Chondrocyte (in vitro differentiated cells): ENCODE measurements around the gene C10orf71. TPM values are rescaled to one million over a fixed set of nuclear protein-coding genes. Genes with fewer than 3 reads are reported as not detected.

Experiments
- DNase-seq: peaks from one replicate; pipeline ENCODE4 v3.0.0; 2021; ENCODE audit warnings: mixed read lengths, low spot score
- H3K27ac Mint-ChIP-seq: one replicate; pipeline ENCODE4 v1.8.0; 2021; ENCODE audit warnings: mild to moderate bottlenecking, moderate library complexity, mixed read lengths; ENCODE audit not compliant: unreplicated experiment
- H3K27me3 Mint-ChIP-seq: 2 replicates; pipeline ENCODE4 v1.8.0; 2021; ENCODE audit warnings: low read depth, mixed read lengths
- H3K36me3 Mint-ChIP-seq: 2 replicates; pipeline ENCODE4 v1.8.0; 2021; ENCODE audit warnings: low read depth, mixed read lengths
- H3K4me1 Mint-ChIP-seq: 2 replicates; pipeline ENCODE4 v1.8.0; 2021; ENCODE audit warnings: low read depth, mild to moderate bottlenecking, mixed read lengths
- H3K4me3 Mint-ChIP-seq: one replicate; pipeline ENCODE4 v1.8.0; 2021; ENCODE audit warnings: mild to moderate bottlenecking, moderate library complexity, mixed read lengths; ENCODE audit not compliant: unreplicated experiment
- H3K9me3 Mint-ChIP-seq: 2 replicates; pipeline ENCODE4 v1.8.0; 2021; ENCODE audit warnings: low read depth, mixed read lengths
- total RNA-seq: library from RNA; stranded (reverse); gene quantifications from 3 replicates; pipeline ENCODE4 v1.2.1, GENCODE V29; 2021
- TF ChIP-seq, protein P1 (sequence below): fragments of 200-600 bp; sonication (generic); IDR thresholded peaks from 2 replicates; pipeline ENCODE4 v1.5.0; 2021; ENCODE audit warnings: antibody characterized with exemption, mild to moderate bottlenecking, moderate library complexity

C10orf71 gene
- total RNA-seq, 1 donor from 2014 or later: not detected

DNA sequence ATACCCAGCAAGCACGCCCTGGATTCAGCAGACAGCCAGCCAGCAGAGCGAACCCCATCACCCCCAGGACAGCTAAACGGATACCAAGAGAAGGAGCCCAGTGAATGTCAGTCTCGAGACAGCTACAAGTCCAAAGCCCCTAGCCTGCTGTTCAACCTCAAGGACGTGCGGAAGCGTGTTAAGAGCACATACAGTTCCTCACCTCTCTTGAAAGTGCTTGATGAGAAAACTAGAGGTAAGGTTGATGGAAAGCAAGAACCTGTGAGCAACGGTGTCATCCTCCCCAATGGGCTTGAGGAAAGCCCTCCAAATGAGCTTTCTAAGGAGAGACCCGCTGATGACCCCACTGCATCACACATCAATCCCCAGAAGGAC, 24.9 kb downstream of the C10orf71 start:
- peaks cover 15% of the 10 kb centered on the region for H3K27me3 Mint-ChIP-seq
- no peaks in the 10 kb centered on the region for H3K9me3 Mint-ChIP-seq
- no peak for DNase-seq
- H3K4me3 Mint-ChIP-seq: no peak overlapping the region
- no peaks in the 10 kb centered on the region for H3K4me1 Mint-ChIP-seq
- H3K36me3 Mint-ChIP-seq: no peaks in the 10 kb centered on the region
- TF ChIP-seq, protein P1, sequence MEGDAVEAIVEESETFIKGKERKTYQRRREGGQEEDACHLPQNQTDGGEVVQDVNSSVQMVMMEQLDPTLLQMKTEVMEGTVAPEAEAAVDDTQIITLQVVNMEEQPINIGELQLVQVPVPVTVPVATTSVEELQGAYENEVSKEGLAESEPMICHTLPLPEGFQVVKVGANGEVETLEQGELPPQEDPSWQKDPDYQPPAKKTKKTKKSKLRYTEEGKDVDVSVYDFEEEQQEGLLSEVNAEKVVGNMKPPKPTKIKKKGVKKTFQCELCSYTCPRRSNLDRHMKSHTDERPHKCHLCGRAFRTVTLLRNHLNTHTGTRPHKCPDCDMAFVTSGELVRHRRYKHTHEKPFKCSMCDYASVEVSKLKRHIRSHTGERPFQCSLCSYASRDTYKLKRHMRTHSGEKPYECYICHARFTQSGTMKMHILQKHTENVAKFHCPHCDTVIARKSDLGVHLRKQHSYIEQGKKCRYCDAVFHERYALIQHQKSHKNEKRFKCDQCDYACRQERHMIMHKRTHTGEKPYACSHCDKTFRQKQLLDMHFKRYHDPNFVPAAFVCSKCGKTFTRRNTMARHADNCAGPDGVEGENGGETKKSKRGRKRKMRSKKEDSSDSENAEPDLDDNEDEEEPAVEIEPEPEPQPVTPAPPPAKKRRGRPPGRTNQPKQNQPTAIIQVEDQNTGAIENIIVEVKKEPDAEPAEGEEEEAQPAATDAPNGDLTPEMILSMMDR: no peak
- no peak overlapping the region for H3K27ac Mint-ChIP-seq

DNA sequence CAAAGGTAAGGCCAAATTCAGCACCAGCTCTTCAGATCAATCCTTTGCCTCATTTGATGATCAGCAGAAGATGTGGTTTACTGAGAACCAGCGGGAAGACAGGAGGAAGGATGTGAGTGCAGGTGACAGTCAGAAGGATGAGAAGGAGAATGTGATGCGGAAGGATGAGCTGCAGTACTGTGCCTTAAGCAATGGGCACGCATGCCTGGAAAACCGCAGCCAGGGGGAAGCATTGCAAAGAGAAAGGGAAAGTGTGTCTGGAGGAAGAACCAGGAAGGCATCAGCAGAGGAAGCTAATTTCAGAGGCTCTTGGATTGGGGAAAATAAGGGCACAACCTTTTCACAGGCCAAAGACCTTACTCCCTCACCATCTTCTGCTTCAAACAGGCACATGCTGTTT, 25.7 kb downstream of the C10orf71 start:
- no peaks in the 10 kb centered on the region for H3K36me3 Mint-ChIP-seq
- peaks cover 15% of the 10 kb centered on the region for H3K27me3 Mint-ChIP-seq
- H3K4me1 Mint-ChIP-seq: no peaks in the 10 kb centered on the region
- H3K27ac Mint-ChIP-seq: no peak overlapping the region
- DNase-seq: no peak
- no peak overlapping the region for H3K4me3 Mint-ChIP-seq
- H3K9me3 Mint-ChIP-seq: no peaks in the 10 kb centered on the region
- TF ChIP-seq, protein P1: peak; percentile 61

DNA sequence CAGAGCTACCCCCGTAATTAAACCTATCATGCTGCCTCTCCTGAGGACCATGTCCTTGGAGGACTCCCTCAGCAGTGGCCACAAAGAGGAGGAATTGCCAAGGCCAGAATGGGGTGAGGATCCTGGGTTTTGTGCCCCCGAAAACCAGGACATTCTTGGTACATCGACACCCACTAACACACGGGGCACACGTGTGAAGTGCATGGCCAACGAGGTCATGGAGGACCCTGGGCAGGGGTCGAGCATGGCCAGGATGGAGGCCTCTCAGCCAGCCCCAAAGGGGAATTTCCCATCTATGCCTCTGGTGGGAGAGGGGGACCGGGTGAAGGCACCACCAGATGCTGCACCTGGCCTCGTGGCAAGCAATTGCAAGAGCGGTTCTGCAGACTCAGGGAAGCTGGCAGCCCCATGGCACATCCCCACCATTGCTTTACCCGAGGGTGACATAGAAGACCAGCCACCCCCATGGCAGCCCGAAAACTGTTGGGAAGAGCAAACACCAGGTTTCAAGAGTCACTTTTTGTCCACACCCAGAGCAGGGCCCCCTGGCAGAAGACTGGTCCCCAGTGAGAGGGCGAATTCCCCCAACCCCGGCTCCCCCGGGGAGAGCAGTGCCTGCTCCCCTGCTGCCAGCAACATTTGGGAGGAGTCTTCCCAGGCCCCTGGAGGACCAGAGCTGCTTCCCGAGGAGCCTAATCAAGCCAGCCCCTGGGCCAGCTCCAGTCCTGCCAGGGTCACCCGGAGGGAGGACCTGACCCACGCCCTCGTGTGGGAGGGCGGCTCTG, 26.4 kb downstream of the C10orf71 start:
- DNase-seq: no peak
- no peaks in the 10 kb centered on the region for H3K36me3 Mint-ChIP-seq
- no peak overlapping the region for H3K4me3 Mint-ChIP-seq
- H3K9me3 Mint-ChIP-seq: no peaks in the 10 kb centered on the region
- no peak overlapping the region for H3K27ac Mint-ChIP-seq
- no peaks in the 10 kb centered on the region for H3K4me1 Mint-ChIP-seq
- H3K27me3 Mint-ChIP-seq: peaks cover 15% of the 10 kb centered on the region
- TF ChIP-seq, protein P1: no peak

DNA sequence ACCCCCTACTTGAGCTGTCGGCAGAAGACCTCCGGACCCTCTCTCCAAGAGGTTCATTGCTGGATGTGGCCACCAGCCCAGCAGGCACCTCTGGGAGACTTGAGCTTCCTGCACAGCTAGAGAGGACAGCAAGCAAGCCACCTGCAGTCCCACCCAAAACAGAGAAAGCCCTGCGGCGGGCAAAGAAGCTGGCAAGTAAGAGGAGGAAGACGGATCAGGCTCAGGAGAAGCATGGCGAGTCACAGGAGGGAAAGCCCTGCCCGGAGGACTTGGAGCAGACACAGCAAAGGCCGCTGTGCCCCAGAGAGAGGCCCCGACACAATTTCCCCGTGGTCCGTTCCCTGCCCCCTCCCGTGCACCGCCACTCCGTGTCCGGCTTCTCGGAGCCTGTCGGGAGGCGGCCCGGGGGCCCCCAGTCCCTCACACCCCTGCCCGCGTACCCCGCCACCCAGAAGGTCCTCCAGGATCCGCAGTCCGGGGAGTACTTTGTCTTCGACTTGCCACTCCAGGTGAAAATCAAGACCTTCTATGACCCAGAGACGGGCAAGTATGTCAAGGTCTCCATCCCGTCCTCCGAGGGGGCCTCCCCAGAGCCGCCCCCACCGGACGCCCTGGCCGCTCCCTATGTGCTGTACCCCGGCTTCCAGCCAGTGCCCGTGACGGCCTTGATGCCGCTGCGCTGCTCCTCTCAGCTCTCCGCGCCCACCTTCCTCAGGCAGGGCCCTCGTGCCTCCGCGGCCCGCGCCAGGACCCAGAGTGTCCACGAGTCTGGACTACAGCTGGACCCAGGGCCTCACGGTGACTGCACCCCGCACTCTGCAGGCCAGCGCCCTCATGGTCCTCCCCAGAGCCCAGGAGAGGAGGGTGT, 27.2 kb downstream of the C10orf71 start:
- peaks cover 11% of the 10 kb centered on the region for H3K27me3 Mint-ChIP-seq
- H3K36me3 Mint-ChIP-seq: no peaks in the 10 kb centered on the region
- TF ChIP-seq, protein P1: no peak
- DNase-seq: no peak
- no peak overlapping the region for H3K4me3 Mint-ChIP-seq
- no peaks in the 10 kb centered on the region for H3K4me1 Mint-ChIP-seq
- H3K27ac Mint-ChIP-seq: no peak overlapping the region
- no peaks in the 10 kb centered on the region for H3K9me3 Mint-ChIP-seq

DNA sequence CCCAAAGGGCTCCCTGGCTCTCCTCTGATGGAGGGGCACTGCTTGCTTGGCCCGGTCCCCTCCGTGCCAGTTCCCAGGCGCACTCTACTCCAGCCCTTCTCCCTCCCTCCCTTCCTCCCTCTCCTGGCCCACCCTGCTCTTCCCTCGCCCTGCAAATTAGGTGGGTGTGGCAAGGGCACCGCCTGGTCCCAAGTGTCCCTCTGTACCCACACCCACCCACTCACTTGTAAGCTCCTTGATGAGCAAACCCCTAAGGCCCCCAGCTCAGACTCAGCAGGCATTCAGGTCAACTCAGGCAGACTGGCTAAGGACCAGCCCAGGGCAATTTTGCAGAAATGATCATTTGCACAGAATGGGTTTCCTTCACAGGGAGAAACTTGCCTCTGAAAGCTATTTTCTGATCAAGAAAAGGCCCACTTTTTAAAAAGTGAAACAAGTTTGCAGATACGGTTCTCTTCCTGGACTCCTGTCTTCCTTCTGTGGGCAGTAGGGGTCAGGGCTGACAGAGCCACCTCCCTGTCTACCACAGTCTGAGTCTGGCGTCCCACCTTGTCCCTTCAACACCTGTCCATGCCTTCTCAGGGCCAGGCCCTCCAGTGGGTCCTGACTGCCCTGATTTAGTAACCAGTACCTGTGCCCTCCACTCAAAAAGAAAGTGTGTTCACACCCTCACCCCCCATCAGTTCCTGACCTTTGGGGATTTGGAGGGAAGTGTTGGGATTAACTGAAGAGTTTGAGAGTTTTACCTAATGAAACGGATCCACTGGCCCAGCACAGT, 28.3 kb downstream of the C10orf71 start:
- TF ChIP-seq, protein P1: no peak
- no peaks in the 10 kb centered on the region for H3K9me3 Mint-ChIP-seq
- DNase-seq: no peak
- no peak overlapping the region for H3K27ac Mint-ChIP-seq
- H3K4me1 Mint-ChIP-seq: no peaks in the 10 kb centered on the region
- H3K36me3 Mint-ChIP-seq: no peaks in the 10 kb centered on the region
- peaks cover 11% of the 10 kb centered on the region for H3K27me3 Mint-ChIP-seq
- no peak overlapping the region for H3K4me3 Mint-ChIP-seq
